ENCODE data around the gene CXCL12. TPM values are rescaled to one million over a fixed set of nuclear protein-coding genes. Genes with fewer than 3 reads are reported as not detected.
A peak's percentile ranks its signal among the peaks of the same experiment; 100 is the strongest.

Gene CXCL12
- total RNA-seq, 1 experiment from 2014 or later: 0.82 TPM

DNA sequence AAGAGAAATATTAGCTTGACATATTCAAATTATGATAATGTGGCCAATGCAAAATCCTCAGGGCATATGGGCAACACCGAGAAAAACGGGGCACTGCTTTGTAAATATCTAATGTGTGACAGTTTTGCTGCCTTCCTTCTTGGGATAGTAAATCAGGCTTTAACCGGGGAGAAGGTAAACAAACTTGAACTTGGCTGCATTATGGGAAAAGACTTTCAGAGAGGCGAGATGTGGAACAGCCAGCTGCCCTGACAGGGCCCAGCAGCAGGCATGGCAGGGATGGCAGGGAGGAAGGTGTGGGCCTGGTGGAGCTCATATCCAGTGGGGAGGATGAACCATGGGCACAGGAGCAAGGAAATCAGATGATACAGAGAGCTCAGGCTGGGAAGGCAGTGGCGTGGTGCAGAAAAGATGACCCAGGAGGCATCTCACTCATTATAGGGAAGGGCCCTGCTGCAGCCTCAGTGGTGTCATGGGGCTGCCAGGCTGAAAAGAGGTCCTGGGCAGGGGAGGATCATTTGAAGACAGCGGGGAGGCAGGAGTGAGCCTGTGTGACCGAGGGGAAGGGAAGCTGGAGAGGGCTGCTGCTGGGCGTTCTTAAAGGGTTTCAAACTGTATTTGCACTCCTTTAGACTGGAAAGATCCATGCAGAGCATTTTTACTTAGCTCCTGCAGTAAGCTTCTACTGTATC lies 26.7 kb downstream of the CXCL12 start:
- CTCF ChIA-PET: no interaction called here
- POLR2A ChIA-PET: no interaction called here
- intact Hi-C loops (cut with micrococcal nuclease; ENCODE audit: unreplicated experiment) (no loop called here), in situ Hi-C loops (cut with HindIII; ENCODE audit: low pct_unique_long_range_greater_than_20kb, low sequenced_read_pairs) (no loop called here)
- Histone ChIP-seq H3K4me1 (ENCODE audit: control insufficient read depth, insufficient read depth, low read length) (no peaks in the 10 kb centered on the region), H3K36me3 (ENCODE audit: control insufficient read depth, insufficient read depth, low read length) (no peaks in the 10 kb centered on the region), H3K4me3 (ENCODE audit: low read depth in 2 of 2, low read length in 2 of 2) (no peak overlapping the region), H3K27ac (ENCODE audit: low read length) (no peak overlapping the region), H3K27me3 (ENCODE audit: control insufficient read depth, insufficient read depth, low read length) (peaks cover 13% of the 10 kb centered on the region), H3K9me3 (ENCODE audit: control insufficient read depth, insufficient read depth, low read depth, low read length) (no peaks in the 10 kb centered on the region)
- BruUV-seq (replicated peaks): no TSS peak
- no peak for ATAC-seq
- no peak for TF ChIP-seq POLR2AphosphoS5 (IDR thresholded peaks at IDR 0.05; ENCODE audit: low read depth, low read length)
- TF ChIP-seq SIN3A (IDR thresholded peaks at IDR 0.05; ENCODE audit: borderline replicate concordance, insufficient read depth, low read depth, low read length): no peak
- TF ChIP-seq, protein P1, sequence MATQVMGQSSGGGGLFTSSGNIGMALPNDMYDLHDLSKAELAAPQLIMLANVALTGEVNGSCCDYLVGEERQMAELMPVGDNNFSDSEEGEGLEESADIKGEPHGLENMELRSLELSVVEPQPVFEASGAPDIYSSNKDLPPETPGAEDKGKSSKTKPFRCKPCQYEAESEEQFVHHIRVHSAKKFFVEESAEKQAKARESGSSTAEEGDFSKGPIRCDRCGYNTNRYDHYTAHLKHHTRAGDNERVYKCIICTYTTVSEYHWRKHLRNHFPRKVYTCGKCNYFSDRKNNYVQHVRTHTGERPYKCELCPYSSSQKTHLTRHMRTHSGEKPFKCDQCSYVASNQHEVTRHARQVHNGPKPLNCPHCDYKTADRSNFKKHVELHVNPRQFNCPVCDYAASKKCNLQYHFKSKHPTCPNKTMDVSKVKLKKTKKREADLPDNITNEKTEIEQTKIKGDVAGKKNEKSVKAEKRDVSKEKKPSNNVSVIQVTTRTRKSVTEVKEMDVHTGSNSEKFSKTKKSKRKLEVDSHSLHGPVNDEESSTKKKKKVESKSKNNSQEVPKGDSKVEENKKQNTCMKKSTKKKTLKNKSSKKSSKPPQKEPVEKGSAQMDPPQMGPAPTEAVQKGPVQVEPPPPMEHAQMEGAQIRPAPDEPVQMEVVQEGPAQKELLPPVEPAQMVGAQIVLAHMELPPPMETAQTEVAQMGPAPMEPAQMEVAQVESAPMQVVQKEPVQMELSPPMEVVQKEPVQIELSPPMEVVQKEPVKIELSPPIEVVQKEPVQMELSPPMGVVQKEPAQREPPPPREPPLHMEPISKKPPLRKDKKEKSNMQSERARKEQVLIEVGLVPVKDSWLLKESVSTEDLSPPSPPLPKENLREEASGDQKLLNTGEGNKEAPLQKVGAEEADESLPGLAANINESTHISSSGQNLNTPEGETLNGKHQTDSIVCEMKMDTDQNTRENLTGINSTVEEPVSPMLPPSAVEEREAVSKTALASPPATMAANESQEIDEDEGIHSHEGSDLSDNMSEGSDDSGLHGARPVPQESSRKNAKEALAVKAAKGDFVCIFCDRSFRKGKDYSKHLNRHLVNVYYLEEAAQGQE (IDR thresholded peaks at IDR 0.05; ENCODE audit: insufficient read depth in 1 of 2, low read depth in 2 of 2, low read length in 1 of 2): no peak
- TF ChIP-seq, protein P2, sequence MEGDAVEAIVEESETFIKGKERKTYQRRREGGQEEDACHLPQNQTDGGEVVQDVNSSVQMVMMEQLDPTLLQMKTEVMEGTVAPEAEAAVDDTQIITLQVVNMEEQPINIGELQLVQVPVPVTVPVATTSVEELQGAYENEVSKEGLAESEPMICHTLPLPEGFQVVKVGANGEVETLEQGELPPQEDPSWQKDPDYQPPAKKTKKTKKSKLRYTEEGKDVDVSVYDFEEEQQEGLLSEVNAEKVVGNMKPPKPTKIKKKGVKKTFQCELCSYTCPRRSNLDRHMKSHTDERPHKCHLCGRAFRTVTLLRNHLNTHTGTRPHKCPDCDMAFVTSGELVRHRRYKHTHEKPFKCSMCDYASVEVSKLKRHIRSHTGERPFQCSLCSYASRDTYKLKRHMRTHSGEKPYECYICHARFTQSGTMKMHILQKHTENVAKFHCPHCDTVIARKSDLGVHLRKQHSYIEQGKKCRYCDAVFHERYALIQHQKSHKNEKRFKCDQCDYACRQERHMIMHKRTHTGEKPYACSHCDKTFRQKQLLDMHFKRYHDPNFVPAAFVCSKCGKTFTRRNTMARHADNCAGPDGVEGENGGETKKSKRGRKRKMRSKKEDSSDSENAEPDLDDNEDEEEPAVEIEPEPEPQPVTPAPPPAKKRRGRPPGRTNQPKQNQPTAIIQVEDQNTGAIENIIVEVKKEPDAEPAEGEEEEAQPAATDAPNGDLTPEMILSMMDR (IDR thresholded peaks at IDR 0.05): no peak
- no peak for TF ChIP-seq TCF7L2 (IDR thresholded peaks at IDR 0.05; ENCODE audit: low read depth, low read length)
- DNase-seq (ENCODE audit: low read depth, low spot score): no peak

DNA sequence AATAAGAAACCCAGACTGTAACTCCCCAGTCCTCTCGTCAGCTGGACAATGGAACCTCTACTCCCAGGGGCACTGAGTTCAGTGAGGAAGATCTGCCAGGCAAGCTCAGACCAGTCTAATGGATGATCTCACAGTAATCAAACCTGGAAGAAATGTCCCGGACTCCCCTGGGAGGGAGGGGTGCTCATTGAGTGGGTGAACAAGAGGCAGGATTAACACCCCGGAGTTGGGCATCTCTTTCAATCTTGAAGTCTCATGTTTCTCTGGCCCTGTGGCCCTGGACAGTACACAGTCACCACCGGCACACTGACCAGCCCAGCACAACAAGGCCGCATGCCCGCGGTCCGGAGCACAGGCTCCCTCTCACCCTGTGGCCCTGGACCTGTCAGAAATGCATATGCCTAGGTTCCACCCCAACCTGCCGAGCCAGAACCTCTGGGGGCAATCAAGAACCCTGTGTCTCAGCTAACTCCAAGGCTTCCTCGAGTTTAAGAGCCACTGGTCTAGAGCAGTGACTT lies 27.8 kb downstream of the CXCL12 start:
- H3K27me3 ChIP-seq (ENCODE audit: control insufficient read depth, insufficient read depth, low read length): peaks cover 13% of the 10 kb centered on the region
- TF ChIP-seq, protein P1 (IDR thresholded peaks at IDR 0.05; ENCODE audit: insufficient read depth in 1 of 2, low read depth in 2 of 2, low read length in 1 of 2): no peak
- TF ChIP-seq TCF7L2 (IDR thresholded peaks at IDR 0.05; ENCODE audit: low read depth, low read length) (no peak), SIN3A (IDR thresholded peaks at IDR 0.05; ENCODE audit: borderline replicate concordance, insufficient read depth, low read depth, low read length) (no peak), POLR2AphosphoS5 (IDR thresholded peaks at IDR 0.05; ENCODE audit: low read depth, low read length) (no peak)
- TF ChIP-seq, protein P2 (IDR thresholded peaks at IDR 0.05): no peak
- H3K27ac ChIP-seq (ENCODE audit: low read length): no peak overlapping the region
- ATAC-seq (0 out of 2 replicates have a peak, but pooled peaks have one; percentile 58), DNase-seq (ENCODE audit: low read depth, low spot score) (no peak)
- BruUV-seq (replicated peaks): no TSS peak
- intact Hi-C loops (cut with micrococcal nuclease; ENCODE audit: unreplicated experiment): no loop called here
- POLR2A ChIA-PET: no interaction called here
- no peak overlapping the region for H3K4me3 ChIP-seq (ENCODE audit: low read depth in 2 of 2, low read length in 2 of 2)
- H3K36me3 ChIP-seq (ENCODE audit: control insufficient read depth, insufficient read depth, low read length): no peaks in the 10 kb centered on the region
- in situ Hi-C loops (cut with HindIII; ENCODE audit: low pct_unique_long_range_greater_than_20kb, low sequenced_read_pairs): no loop called here
- H3K4me1 ChIP-seq (ENCODE audit: control insufficient read depth, insufficient read depth, low read length): no peaks in the 10 kb centered on the region
- no peaks in the 10 kb centered on the region for H3K9me3 ChIP-seq (ENCODE audit: control insufficient read depth, insufficient read depth, low read depth, low read length)
- CTCF ChIA-PET: no interaction called here
